ENCODE data around the gene DACT2.

DNA sequence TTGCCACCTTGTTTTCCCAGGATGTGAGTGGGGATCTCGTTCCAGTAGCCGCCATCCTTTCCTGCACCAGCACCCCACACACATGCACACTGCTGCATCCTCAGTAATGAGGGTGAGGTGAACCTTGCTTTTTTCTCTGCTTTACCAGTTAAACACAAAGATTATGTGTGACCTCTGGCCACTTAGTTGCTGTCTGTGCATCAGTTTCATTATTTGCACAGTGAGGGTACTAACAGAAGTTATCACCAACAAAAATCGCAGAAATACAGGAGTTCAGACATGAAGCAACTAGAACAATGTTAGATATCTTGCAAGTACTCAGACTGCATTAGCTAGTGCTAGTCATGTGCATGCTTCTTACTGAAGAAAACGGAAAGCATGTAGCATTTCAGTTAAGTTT is 17.4 kb upstream of the DACT2 start:
- TF ChIP-seq CTBP1 (IDR thresholded peaks at IDR 0.05; ENCODE audit: borderline replicate concordance) (no peak), FOXA1 (IDR thresholded peaks at IDR 0.05) (no peak), TARDBP (IDR thresholded peaks at IDR 0.05) (no peak), FOXK2 (IDR thresholded peaks at IDR 0.05) (no peak), ELF4 (IDR thresholded peaks at IDR 0.05) (no peak), SP1 (IDR thresholded peaks at IDR 0.05) (no peak), ZNF384 (IDR thresholded peaks at IDR 0.05) (no peak), FOXM1 (IDR thresholded peaks at IDR 0.05; ENCODE audit: borderline replicate concordance) (no peak), BHLHE40 (IDR thresholded peaks at IDR 0.05; ENCODE audit: borderline replicate concordance) (no peak), ARNT (IDR thresholded peaks at IDR 0.05) (no peak), NFRKB (IDR thresholded peaks at IDR 0.05) (no peak), LEF1 (IDR thresholded peaks at IDR 0.05; ENCODE audit: borderline replicate concordance) (no peak)
- TF ChIP-seq, protein P1, sequence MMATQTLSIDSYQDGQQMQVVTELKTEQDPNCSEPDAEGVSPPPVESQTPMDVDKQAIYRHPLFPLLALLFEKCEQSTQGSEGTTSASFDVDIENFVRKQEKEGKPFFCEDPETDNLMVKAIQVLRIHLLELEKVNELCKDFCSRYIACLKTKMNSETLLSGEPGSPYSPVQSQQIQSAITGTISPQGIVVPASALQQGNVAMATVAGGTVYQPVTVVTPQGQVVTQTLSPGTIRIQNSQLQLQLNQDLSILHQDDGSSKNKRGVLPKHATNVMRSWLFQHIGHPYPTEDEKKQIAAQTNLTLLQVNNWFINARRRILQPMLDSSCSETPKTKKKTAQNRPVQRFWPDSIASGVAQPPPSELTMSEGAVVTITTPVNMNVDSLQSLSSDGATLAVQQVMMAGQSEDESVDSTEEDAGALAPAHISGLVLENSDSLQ (IDR thresholded peaks at IDR 0.05), result no peak
